Stimulated activated CD8-positive, alpha-beta memory T cell treated with anti-CD3 and anti-CD28 coated beads, Interleukin-7, amount 100 ng/mL, for 4 hours (primary cell): ENCODE measurements around the gene MAP3K5.
A peak's percentile ranks its signal among the peaks of the same experiment; 100 is the strongest.

Experiments used
- DNase-seq, 2 donors: peaks; one replicate each; pipeline ENCODE4 v3.0.0-alpha.2; 2020; ENCODE audit warnings: low read depth in 2 of 2

The MAP3K5 gene

GRCh38 chr6:136517002-136517401, 275.3 kb downstream of the MAP3K5 start:
- no peak for DNase-seq

- no peak for DNase-seq
These were observed 277.7 kb downstream of the MAP3K5 start for GRCh38 chr6:136514591-136514990.

- no peak for DNase-seq
These were observed 280.4 kb downstream of the MAP3K5 start for GRCh38 chr6:136511926-136512325.

- no peak for DNase-seq
These were observed 280.9 kb downstream of the MAP3K5 start for GRCh38 chr6:136511397-136511796.

- peak in 1 of 2 donors; percentile 3 for DNase-seq
These were observed 281.5 kb downstream of the MAP3K5 start for GRCh38 chr6:136510782-136511181.

GRCh38 chr6:136510299-136510698, 282.0 kb downstream of the MAP3K5 start:
- peak in 1 of 2 donors; percentile 14 for DNase-seq

- DNase-seq: no peak
These were observed 283.4 kb downstream of the MAP3K5 start for GRCh38 chr6:136508725-136509392.
